ENCODE results near the gene MUC6. TPM values are rescaled to one million over a fixed set of nuclear protein-coding genes. Genes with fewer than 3 reads are reported as not detected.

MUC6 gene
- total RNA-seq, 1 experiment from 2014 or later, result not detected

- no peak overlapping the region for H3K18ac ChIP-seq (ENCODE audit: insufficient read length, low read depth, low read length)
- H3K23me2 ChIP-seq (ENCODE audit: insufficient read length, low read depth, low read length, poor library complexity, severe bottlenecking), result no peaks in the 10 kb centered on the region
- H2BK15ac ChIP-seq (ENCODE audit: low read depth, low read length), result no peak overlapping the region
- DNase-seq, result no peak
- no peak overlapping the region for H3K27ac ChIP-seq (ENCODE audit: insufficient read length, low read depth, low read length)
- H2BK20ac ChIP-seq (ENCODE audit: low read depth, low read length, poor library complexity, severe bottlenecking), result no peak overlapping the region
- no peak overlapping the region for H4K91ac ChIP-seq (ENCODE audit: insufficient read length, low read depth, low read length)
- no peak for TF ChIP-seq CTCF (conservative IDR thresholded peaks at IDR 0.05)
- Mint-ChIP-seq H3K27me3 (ENCODE audit: low read depth) (no peaks in the 10 kb centered on the region), H3K36me3 (ENCODE audit: insufficient read depth in 1 of 3, low read depth in 3 of 3) (peaks cover 21 to 69% (median 62%) of the 10 kb centered on the region in 3 experiments), H3K4me1 (no peaks in the 10 kb centered on the region), H3K27ac (peak overlapping the region; percentile 39 to 76 (median 49); a peak in 2 of 7 replicates), H3K9me3 (peaks cover 6 to 15% of the 10 kb centered on the region in 2 experiments; a peak in 3 of 5 replicates), H3K4me3 (no peak overlapping the region)
- no peak overlapping the region for H2AFZ ChIP-seq (ENCODE audit: low read length)
- H3K4me1 ChIP-seq (ENCODE audit: insufficient read depth, low read length), result no peaks in the 10 kb centered on the region
- no peak overlapping the region for H2BK12ac ChIP-seq (ENCODE audit: insufficient read length, low read depth, low read length)
- no peak overlapping the region; the same call in 1 of the 2 replicates for H3K14ac ChIP-seq (ENCODE audit: insufficient read depth, low read length)
- no peaks in the 10 kb centered on the region for H3K27me3 ChIP-seq (ENCODE audit: insufficient read depth, low read length)
- H3T11ph ChIP-seq (ENCODE audit: low read length), result no peak overlapping the region
- no peak overlapping the region for H2AK5ac ChIP-seq (ENCODE audit: insufficient read length, low read length)
- no peak overlapping the region for H3K9ac ChIP-seq (ENCODE audit: extremely low read depth, insufficient read length, low read length)
- no peak overlapping the region for H4K8ac ChIP-seq (replicated peaks; ENCODE audit: insufficient read length, low read depth, low read length)
- no peak overlapping the region for H2BK120ac ChIP-seq (ENCODE audit: low read depth, low read length, poor library complexity, severe bottlenecking)
- H3K4ac ChIP-seq (ENCODE audit: low read depth, low read length), result no peak overlapping the region
- H3K4me2 ChIP-seq (ENCODE audit: insufficient read depth, insufficient read length, low read length), result no peak overlapping the region
- no CpG with 5 or more reads among the region's 31 CpGs for WGBS (ENCODE audit: extremely low coverage, insufficient read length, low lambda C conversion rate)
- no peaks in the 10 kb centered on the region for H3K79me2 ChIP-seq (ENCODE audit: insufficient read depth, low read length)
- H4K5ac ChIP-seq (ENCODE audit: insufficient read length, low read depth, low read length), result no peak overlapping the region
- no peak overlapping the region for H2BK5ac ChIP-seq (ENCODE audit: insufficient read length, low read length)
- no peaks in the 10 kb centered on the region for H3K79me1 ChIP-seq (ENCODE audit: insufficient read depth, low read depth, low read length, poor library complexity, severe bottlenecking)
- no peaks in the 10 kb centered on the region for H4K20me1 ChIP-seq (ENCODE audit: control insufficient read depth, insufficient read depth, insufficient read length)
- no peak overlapping the region for H3K23ac ChIP-seq (ENCODE audit: insufficient read length, low read depth, low read length)
- no peak overlapping the region for H3K56ac ChIP-seq (ENCODE audit: insufficient read length, low read depth, low read length)
- H3K9me3 ChIP-seq (ENCODE audit: control insufficient read depth, low read depth, low read length), result no peaks in the 10 kb centered on the region
Observed at GRCh38 chr11:967995-968751, 68.3 kb downstream of the MUC6 start.

All from H9 (cell line).